Testis (tissue), 3 donors: ENCODE results near the gene RIMBP2. TPM values are rescaled to one million over a fixed set of nuclear protein-coding genes. Genes with fewer than 3 reads are reported as not detected.

Source experiments
- DNase-seq: peaks from one replicate; pipeline ENCODE4 v3.0.0-alpha.2; 2019
- H3K27ac ChIP-seq, 2 donors: fragments of 200-600 bp; sonication (generic); one replicate each; pipeline ENCODE4 v1.5.1; 2019
- H3K27me3 ChIP-seq: fragments of 200-600 bp; sonication (generic); one replicate; pipeline ENCODE4 v1.5.1; 2019
- H3K36me3 ChIP-seq: fragments of 200-600 bp; sonication (generic); one replicate; pipeline ENCODE4 v1.5.1; 2017; ENCODE audit warnings: low read depth; ENCODE audit errors: missing control alignments
- H3K4me1 ChIP-seq: fragments of 200-600 bp; sonication (generic); one replicate; pipeline ENCODE4 v1.5.1; 2019
- H3K4me3 ChIP-seq, 2 donors: fragments of 200-600 bp; sonication (generic); one replicate each; pipeline ENCODE4 v1.5.1; 2017 to 2019
- H3K9me3 ChIP-seq: fragments of 200-600 bp; sonication (generic); one replicate; pipeline ENCODE4 v1.5.1; 2017
- POLR2A ChIP-seq: fragments of 450-650 bp; IDR thresholded peaks from one replicate; pipeline ENCODE4 v1.6.1; 2017; ENCODE audit warnings: antibody characterized with exemption, mild to moderate bottlenecking, moderate library complexity
- WGBS, 2 donors: methylation state at CpG; one replicate each; pipeline ENCODE4 v1.1.5; 2018; 5-methylcytosine and 5-hydroxymethylcytosine counted together
- intact Hi-C: fragments of 100-400 bp; cut with DNase I; formaldehyde crosslinking; loops from one replicate; pipeline ENCODE4 v1.15.1; 2023; ENCODE audit warnings: low total_unique reads
- polyA plus RNA-seq: library from polyadenylated mRNA; stranded (reverse); fragments of 350-450 nt; fragmentation: Illumina TruSeq; extraction: RNeasy Lipid Tissue Mini Kit (QIAGEN cat#74804); gene quantifications from one replicate; pipeline ENCODE4 v1.2.3, GENCODE V29; 2014; ENCODE audit warnings: low read depth, low replicate concordance; ENCODE audit not compliant: insufficient read depth
- total RNA-seq, 2 donors: library from RNA; depleted of rRNA; stranded (reverse); fragments of >200 nt; gene quantifications; one replicate each; pipeline ENCODE4 v1.2.3, GENCODE V29; 2016
- TF ChIP-seq, protein P1 (sequence below), 3 experiments: fragments of 450-650 bp in 2 of 3; fragments of 200-600 bp in 1 of 3; sonication (generic) in 1 of 3; IDR thresholded peaks; one replicate each; pipeline ENCODE4 v1.5.1; 2016 to 2019; ENCODE audit warnings: antibody characterized with exemption in 3 of 3, mild to moderate bottlenecking in 2 of 3, moderate library complexity in 1 of 3

The RIMBP2 gene
- total and polyA plus RNA-seq, 3 donors from 2014 or later: 8.0 to 10.0 (median 8.7) TPM

DNA sequence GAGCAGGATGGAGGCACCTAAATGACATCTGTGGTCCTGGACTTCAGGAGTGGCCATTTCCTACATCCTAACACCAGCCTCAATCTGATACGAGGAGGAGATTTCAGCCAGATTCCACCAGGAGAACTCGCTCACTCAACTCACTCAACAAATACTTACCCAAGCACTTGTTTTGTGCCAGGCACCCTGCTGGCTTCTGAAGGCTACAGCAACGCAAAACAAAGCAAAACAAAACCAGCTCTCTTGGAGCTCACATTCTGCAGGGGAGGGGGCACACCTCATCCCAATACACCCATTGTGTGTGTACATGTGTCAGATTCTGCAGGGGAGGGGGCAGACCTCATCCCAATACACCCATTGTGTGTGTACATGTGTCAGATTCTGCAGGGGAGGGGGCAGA is 233.7 kb downstream of the RIMBP2 start:
- DNase-seq: no peak
- Histone ChIP-seq H3K9me3 (no peaks in the 10 kb centered on the region), H3K27ac (no peak overlapping the region), H3K4me1 (no peaks in the 10 kb centered on the region), H3K36me3 (no peaks in the 10 kb centered on the region), H3K4me3 (no peak overlapping the region), H3K27me3 (no peaks in the 10 kb centered on the region)
- intact Hi-C loops: no loop called here
- TF ChIP-seq POLR2A: no peak
- TF ChIP-seq, protein P1, sequence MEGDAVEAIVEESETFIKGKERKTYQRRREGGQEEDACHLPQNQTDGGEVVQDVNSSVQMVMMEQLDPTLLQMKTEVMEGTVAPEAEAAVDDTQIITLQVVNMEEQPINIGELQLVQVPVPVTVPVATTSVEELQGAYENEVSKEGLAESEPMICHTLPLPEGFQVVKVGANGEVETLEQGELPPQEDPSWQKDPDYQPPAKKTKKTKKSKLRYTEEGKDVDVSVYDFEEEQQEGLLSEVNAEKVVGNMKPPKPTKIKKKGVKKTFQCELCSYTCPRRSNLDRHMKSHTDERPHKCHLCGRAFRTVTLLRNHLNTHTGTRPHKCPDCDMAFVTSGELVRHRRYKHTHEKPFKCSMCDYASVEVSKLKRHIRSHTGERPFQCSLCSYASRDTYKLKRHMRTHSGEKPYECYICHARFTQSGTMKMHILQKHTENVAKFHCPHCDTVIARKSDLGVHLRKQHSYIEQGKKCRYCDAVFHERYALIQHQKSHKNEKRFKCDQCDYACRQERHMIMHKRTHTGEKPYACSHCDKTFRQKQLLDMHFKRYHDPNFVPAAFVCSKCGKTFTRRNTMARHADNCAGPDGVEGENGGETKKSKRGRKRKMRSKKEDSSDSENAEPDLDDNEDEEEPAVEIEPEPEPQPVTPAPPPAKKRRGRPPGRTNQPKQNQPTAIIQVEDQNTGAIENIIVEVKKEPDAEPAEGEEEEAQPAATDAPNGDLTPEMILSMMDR (IDR thresholded peaks at IDR 0.05): no peak
- WGBS, 2 donors: 79 to 88% methylated on average over 3 of the region's 3 CpGs

GRCh38 chr12:130481392-130481879 is 234.7 kb downstream of the RIMBP2 start:
- no peak for TF ChIP-seq POLR2A
- TF ChIP-seq, protein P1 (IDR thresholded peaks at IDR 0.05): no peak
- H3K4me3 ChIP-seq: no peak overlapping the region
- 81 to 84% methylated on average over 17 of the region's 17 CpGs for WGBS, 2 donors
- no peak for DNase-seq
- no peaks in the 10 kb centered on the region for H3K4me1 ChIP-seq
- H3K9me3 ChIP-seq: no peaks in the 10 kb centered on the region
- intact Hi-C loops: no loop called here
- H3K36me3 ChIP-seq: no peaks in the 10 kb centered on the region
- H3K27ac ChIP-seq: no peak overlapping the region
- no peaks in the 10 kb centered on the region for H3K27me3 ChIP-seq

- TF ChIP-seq POLR2A: no peak
- TF ChIP-seq, protein P1 (IDR thresholded peaks at IDR 0.05): no peak
These were observed 235.2 kb downstream of the RIMBP2 start for GRCh38 chr12:130480887-130481286.

DNA sequence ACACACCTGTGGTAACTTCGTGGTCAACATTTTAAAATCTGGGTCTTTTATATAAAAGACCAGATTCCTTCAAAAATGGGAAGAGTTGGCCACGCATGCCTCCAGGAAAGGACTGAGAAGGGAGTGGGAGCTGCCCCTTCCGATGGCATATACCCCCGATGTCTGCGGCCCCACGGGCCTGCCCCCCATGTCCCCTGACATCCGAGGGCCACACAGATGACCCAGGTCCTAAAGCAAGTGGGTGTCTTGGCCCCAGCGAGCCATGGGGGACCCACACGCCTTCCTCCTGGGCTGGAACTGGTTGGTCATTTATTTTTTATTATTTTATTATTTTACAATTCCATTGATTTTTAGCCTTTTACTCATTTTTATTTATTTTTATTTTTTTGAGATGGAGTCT is 235.9 kb downstream of the RIMBP2 start:
- WGBS, 2 donors: 92 to 98% methylated on average over 9 of the region's 9 CpGs
- no peak for DNase-seq
- Histone ChIP-seq H3K27me3 (no peaks in the 10 kb centered on the region), H3K9me3 (no peaks in the 10 kb centered on the region), H3K4me1 (no peaks in the 10 kb centered on the region), H3K36me3 (no peaks in the 10 kb centered on the region), H3K27ac (no peak overlapping the region), H3K4me3 (no peak overlapping the region)
- intact Hi-C loops: no loop called here
- TF ChIP-seq POLR2A: no peak
- TF ChIP-seq, protein P1 (IDR thresholded peaks at IDR 0.05): no peak

More at GRCh38 chr12:130480887-130481286, 235.2 kb downstream of the RIMBP2 start:
- Histone ChIP-seq H3K36me3 (no peaks in the 10 kb centered on the region), H3K4me1 (no peaks in the 10 kb centered on the region), H3K27me3 (no peaks in the 10 kb centered on the region), H3K27ac (no peak overlapping the region), H3K4me3 (no peak overlapping the region), H3K9me3 (no peaks in the 10 kb centered on the region)
- 79 to 92% methylated on average over 11 to 14 of the region's 14 CpGs for WGBS, 2 donors
- intact Hi-C loops: no loop called here
- no peak for DNase-seq

GRCh38 chr12:130479401-130480125 is 236.5 kb downstream of the RIMBP2 start:
- Histone ChIP-seq H3K27me3 (no peaks in the 10 kb centered on the region), H3K4me1 (no peaks in the 10 kb centered on the region), H3K4me3 (no peak overlapping the region), H3K36me3 (no peaks in the 10 kb centered on the region), H3K27ac (no peak overlapping the region), H3K9me3 (no peaks in the 10 kb centered on the region)
- WGBS, 2 donors: 77 to 84% methylated on average over 21 to 23 of the region's 23 CpGs
- no peak for DNase-seq
- no peak for TF ChIP-seq POLR2A
- TF ChIP-seq, protein P1 (IDR thresholded peaks at IDR 0.05): no peak
- intact Hi-C loops: no loop called here
